HG03354 (cell line): ENCODE results near the gene SPRR4.

Experiments used
- ATAC-seq: cut with Tn5 transposase; IDR thresholded peaks from one replicate; pipeline ENCODE4 v1.9.1; 2021; ENCODE audit warnings: mild to moderate bottlenecking; ENCODE audit not compliant: unreplicated experiment, poor library complexity, severe bottlenecking

The SPRR4 gene

GRCh38 chr1:152970495-152970894 lies at the start of gene SPRR4:
SPRR4 (plus strand) TSS chr1:152970648; CDS start chr1:152971891, 1,243 bp downstream.
- no peak for ATAC-seq

DNA sequence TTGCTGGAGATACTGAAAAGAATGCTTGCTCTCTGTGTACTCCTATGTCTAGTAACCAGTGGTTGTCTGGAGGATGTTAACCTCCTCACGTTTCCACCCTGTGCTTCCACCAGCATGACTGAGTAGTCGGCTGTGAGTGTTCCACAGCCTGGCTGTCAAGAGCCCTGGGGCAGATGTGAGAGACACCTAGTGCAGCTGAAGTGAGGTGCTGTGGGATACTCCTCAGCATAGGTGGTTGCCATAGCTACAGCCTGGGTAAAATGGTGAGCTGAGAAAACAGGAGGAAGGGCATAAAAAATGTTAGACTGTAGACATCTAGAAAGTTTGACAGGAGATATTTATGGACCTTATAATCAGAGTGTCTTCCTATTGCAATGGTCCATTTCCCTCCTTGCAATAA lies 46.3 kb upstream of the SPRR4 start:
- no peak for ATAC-seq

DNA sequence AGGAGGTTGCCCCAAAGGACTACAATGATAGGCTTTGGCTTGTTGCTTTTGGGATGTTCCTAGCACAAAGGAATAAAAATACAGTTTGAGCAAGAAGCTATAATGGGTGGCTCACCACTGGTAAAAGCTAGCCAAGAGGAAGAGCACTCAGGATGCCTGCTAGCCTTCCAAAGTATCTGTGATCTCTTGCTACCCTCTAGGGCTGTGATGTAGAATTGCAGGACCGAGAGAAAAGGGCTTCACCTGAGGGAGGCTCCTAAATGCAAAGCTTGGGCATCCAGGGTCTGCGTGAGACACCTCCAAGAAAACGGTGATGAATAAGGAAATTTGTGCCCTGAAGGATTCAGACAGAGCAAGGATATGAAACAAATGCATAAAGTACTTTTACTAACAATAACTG lies 44.4 kb upstream of the SPRR4 start:
- ATAC-seq: no peak

GRCh38 chr1:152928671-152929070 lies 41.8 kb upstream of the SPRR4 start:
- ATAC-seq: no peak

DNA sequence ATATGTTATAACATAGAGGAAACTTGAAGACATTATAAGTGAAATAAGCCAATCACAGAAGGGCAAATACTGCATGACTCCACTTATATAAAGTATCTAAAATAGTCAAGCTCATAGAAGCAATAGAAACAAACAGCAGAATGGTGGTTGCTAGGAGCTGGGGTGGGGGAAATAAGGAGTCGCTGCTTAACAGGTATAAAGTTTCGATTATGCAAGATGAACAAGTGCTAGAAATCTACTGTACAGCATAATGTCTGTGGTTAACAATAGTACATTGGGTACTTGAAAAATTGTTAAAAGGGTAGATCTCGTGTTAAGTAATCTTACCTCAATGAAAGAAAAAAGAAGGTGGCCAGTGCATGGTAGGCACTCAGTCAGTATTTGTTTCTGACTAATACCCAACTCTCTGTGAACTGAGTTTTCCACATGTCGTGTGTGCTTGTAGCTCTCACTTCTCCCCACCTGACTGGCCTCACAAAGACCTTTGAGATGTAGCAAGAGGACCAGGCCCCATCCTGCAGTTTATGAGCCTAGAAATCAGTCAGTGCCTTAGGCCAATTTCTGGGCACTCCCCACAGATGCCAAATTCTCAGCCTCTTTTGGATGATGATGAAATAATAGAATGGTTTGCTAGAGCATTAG lies 38.2 kb upstream of the SPRR4 start:
- ATAC-seq: no peak

DNA sequence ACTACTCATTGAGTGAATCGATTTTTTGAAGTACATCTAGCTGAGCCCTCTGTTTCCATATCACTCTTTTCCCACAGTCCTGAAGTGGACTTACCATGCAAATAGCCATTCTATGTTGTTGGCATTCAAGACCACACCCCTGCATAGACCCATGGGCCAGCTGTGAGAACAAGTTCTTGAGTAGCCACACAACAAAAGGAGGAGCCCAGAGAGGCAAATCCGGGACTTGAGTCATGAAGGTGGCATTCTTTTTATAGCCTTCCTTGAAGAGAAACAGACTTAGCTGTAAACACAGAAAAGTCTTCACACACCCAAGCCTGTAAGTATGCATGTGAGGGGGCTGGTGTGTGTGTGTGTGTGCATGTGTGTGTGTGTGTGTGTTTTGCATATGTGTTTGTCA lies 37.3 kb upstream of the SPRR4 start:
- no peak for ATAC-seq

GRCh38 chr1:152940614-152941013 lies 29.8 kb upstream of the SPRR4 start:
- ATAC-seq: no peak

DNA sequence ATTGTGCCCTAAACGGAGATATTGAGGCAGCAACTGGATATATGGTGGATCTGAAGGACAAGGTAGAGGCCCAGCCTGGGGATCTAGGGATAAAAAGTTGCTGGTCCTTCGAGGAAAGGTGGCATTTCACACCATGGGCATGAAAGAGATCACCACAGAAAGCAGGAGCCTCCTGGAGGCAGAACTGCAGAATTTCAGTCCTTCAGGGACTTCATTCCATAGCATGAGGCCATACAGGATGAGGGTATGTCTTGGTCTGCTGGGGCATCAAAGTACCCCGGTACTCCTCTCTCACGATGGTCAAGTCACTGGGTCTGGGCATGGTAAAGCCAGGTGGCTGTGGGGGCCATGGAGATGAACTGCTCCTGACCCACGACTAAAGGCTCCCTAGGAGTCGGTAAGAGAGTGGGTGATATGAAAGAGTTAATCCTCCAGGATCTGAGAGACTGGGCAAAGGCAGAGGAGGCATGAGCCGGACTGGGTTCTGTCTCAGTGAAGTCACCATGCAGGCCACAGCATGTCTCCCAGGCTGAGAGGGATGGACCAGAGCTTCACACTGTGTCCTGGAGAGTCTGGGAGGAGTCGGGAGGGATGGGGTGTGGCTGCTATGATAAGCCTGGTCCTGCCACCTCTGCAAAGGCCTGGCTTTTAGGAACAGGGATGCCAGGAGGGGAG lies 29.3 kb upstream of the SPRR4 start:
- ATAC-seq: no peak

- ATAC-seq: no peak
Observed at GRCh38 chr1:152942161-152942560, 28.3 kb upstream of the SPRR4 start.

- ATAC-seq: no peak
Observed at GRCh38 chr1:152946248-152946647, 24.2 kb upstream of the SPRR4 start.

DNA sequence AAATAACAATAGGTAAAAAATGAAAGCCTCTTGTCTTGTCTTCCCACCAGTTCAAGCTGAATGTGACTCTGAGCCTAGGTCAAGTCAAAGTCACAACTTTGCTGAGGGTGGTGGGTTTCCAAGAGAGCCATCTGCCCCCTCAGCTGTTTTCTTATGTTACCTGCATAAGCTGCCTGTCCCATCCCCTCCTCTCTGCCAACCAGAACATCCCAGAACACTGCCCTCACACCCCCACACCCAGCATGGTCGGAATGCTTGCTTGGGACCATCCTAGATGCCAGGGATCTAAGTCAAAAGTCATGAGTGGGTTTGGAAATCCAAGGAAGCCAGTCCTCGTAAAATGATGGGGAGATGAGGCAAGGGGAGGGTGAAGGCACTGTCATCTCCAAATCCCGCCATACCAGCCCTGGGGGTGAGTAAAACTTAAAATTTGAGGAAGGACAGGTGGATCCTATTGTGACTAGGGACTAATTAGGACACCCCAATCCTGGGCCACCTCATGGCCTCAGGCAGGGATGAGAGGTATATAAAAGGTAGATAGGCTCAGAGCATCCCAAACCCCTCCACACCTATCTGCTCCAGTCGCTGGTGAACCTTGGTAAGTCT lies 23.7 kb upstream of the SPRR4 start, which contains the start of gene SPRR5:
Gene SPRR5 (plus strand): TSS at position 556 of the 606 bp plus-strand sequence. CDS start 1,349 bp downstream, outside the sequence.
- ATAC-seq: no peak

GRCh38 chr1:152951711-152952110 lies 18.7 kb upstream of the SPRR4 start:
- ATAC-seq: no peak

DNA sequence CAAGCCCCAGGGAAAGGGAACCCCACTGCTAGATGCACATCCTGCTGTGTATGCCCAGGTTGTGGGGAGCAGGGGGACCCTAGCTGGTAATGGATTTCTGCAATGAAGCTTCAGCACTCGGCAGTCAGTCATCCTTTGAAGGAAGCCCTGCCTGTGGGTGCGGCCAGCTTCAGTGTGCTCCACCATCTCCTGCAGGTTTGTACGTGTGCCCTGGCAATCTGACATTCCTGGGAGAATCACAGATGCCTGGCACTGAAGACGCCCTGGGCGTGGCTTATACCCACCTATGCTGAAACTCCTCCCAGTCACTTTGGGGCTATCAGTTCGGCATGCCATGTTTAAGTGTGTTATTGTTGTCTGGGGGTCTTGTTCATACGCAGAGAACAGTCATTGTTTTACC lies 16.7 kb upstream of the SPRR4 start:
- no peak for ATAC-seq

DNA sequence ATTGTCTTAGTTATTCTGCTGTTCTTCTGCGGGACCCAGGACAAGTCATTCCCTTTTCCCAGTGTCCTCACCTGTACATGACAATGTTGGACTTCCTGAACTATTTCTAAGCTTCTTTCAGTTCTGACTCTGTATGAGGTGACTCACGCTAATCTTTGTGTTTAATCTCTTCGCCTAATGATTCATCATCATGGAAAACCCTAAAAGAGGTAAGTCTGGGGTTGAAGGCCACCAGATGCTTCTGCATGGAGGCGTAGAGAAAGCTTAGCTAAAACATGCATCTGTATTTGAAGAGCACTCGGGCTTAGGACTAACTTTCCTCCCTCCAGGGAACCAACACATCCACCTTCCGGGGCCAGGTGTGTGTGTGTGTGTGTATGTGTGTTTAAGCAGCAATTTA lies 16.0 kb upstream of the SPRR4 start:
- no peak for ATAC-seq

DNA sequence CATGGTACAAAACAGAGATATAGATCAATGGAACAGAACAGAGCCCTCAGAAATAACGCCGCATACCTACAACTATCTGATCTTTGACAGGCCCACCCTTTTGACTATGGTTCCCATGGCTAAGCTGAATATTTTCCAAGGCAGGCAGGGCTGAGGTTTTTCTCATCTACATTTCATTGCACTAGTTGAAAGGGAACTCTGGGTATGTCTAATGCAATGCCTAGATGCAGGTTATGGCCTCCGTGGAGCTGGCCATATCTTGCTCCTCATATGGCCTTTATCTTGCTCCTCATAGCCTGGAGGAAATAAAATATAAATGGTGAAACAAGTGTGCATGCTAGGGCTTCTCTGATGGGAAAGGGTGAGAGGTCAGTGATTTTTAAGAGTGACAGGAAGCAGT lies 12.9 kb upstream of the SPRR4 start:
- no peak for ATAC-seq

DNA sequence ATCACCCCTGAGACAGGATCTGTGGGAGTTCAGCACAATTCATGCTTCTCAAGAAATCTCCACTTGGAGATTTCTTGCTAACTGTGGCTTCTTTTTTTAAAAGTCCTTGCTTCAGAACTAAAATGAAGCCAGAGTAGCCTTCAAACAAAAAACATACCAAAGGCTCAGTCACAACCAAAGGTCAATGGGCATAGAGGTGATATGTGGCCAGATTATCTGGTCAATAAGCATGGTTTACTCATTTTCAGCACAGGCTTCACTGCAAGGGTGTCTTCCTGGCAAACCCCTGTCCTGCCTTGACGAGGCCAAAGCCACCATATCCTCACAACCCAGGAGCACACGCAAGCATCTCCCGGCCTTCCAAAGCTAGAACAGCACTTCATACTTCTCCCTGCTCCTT lies 11.2 kb upstream of the SPRR4 start:
- ATAC-seq: no peak

DNA sequence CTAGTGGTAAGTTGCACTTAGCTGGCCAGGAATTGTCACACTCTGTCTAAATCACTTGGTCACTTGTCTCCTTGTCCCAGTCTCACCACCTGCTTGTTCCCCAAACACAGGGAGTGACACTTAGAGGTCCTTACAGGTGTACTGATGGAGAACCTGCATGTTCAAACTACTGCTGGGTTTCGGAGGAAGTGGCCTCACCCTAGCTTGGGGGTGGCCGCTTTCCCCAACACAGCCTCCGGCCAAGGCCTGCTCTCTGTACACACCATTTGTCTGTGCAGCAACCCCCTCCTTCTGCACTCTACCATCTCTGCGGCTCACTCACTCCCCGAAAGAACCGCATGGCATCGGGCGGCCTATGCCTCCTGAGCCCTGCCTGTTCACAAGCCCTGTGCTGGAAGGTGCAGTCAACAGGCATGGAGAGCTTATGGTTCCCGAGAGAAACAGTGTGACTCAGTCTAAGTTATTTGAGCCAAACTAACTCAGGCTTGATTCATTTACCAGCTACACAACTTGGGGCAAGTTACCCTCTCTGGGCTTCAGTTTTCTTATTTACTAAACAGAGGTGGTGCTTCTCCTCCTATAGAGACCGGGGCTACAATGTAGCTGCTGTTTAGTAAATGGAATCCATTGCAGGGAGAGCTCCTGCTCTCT lies 10.5 kb upstream of the SPRR4 start:
- no peak for ATAC-seq

GRCh38 chr1:152960452-152961044 lies 9.9 kb upstream of the SPRR4 start:
- no peak for ATAC-seq

- no peak for ATAC-seq
Observed at GRCh38 chr1:152961226-152961891, 9.1 kb upstream of the SPRR4 start.
